Pons (tissue), 1 donor: ENCODE measurements around the gene DGLUCY.
A peak's percentile ranks its signal among the peaks of the same experiment; 100 is the strongest.
"Not testable (repeated sequence)": the region's sequence is repeated elsewhere in the genome, so short reads cannot be mapped to it uniquely, and the experiment has no call there.

ENCODE experiments used
- DNase-seq: peaks from one replicate; pipeline ENCODE4 v3.0.0-alpha.2; 2016; ENCODE audit warnings: low spot score

DGLUCY gene

GRCh38 chr14:91138511-91139359, 24.9 kb downstream of the DGLUCY start:
- no peak for DNase-seq

GRCh38 chr14:91139776-91140175, 25.9 kb downstream of the DGLUCY start:
- DNase-seq, result no peak

- DNase-seq, result peak; percentile 77
These were observed 26.8 kb downstream of the DGLUCY start for GRCh38 chr14:91140672-91141071.

DNA sequence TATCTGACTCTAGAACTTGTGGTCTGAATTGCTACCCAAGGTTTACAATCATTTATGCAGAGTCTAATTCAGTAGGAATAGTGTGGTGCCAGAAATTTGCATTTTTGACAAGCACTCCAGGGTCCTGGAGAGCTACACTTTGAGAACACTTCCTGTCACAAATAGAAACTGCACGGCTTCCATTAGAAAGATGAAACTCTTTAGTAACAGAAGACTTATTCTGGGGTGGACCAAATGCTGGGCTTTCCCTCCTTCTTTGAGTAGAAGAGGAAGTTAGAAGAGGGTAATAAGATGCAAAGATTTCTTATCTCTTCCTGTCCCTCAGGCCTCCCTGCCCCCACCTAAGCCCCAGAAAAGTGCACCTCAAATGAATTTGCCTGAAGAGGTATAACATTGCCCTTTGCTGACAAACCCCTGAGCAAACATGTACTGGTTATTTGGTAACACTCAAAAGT, 28.4 kb downstream of the DGLUCY start:
- no peak for DNase-seq

DNA sequence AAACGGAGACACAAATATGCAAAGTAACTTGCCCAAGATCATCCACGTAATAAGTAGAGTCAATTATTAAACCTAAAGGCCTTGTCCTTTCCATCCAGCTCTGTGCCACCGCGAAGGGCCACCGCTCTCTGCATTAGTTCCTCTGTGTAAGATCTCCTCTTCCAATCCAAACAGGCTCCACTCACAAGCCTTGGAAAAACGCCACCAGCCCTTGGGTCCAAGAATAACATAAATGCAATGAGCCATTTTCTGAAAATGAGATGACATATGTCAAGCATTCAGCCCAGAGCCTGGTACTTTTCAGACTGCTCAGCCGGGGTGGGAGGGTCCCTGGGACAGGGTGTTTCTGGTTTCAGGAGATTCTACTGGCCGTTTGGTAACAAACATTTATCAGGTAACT, 30.0 kb downstream of the DGLUCY start:
- DNase-seq, result no peak

GRCh38 chr14:91144425-91145145, 30.7 kb downstream of the DGLUCY start:
- DNase-seq, result no peak

DNA sequence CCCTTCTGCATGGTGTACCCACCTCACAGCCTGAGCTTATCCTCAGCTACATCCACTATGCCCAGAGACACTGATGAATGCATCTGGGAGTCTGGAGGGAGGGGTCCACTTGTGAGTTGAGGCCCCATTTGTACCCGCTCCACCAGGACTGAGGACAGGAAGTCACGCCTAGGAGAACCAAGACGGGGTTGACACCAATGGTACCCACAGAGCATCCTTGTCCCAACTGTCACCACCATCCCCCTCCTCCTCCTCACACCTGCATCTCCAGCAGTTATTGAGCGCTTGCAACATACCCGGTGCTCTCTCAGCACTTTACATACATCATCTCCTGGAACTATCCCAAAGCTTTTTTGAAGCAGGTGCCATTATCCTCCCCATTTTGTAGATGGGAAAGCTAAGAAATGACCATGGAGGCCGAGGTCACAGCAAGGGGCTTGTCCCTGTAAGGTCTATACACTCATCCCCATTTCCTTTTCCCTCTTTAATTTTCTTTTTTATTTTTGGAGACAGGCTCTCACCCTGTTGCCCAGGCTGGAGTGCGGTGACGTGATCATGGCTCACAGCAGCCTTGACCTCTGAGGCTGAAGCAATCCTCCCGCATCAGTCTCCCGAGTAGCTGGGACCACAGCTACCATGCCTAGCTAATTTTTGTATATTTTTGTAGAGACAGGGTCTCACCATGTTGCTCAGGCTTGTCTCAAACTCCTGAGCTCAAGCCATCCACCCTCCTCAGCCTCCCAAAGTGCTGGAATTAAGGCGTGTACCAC, 31.7 kb downstream of the DGLUCY start:
- no peak for DNase-seq

- no peak for DNase-seq
These were observed 32.8 kb downstream of the DGLUCY start for GRCh38 chr14:91146661-91147060.

- peak; percentile 64 for DNase-seq
These were observed 35.6 kb downstream of the DGLUCY start for GRCh38 chr14:91149462-91149861.

- no peak for DNase-seq
These were observed 38.6 kb downstream of the DGLUCY start for GRCh38 chr14:91152499-91152898.

DNA sequence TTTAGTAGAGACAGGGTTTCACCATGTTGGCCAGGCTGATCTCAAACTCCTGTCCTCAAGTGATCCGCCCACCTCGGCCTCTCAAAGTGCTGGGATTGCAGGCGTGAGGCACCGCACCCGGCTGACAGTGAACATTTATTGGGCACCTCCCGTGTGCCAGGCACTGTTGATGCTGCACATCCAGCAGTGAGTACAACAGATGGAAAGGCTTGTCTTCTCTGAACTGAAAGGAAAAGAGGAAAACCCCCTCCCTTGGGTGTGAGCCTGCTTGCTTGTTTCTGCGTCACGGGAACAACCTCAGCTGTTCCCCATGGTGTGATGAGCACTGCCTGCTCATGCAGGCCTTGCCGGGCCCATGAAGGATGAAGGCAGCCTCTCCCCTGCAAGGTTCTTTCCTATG, 39.5 kb downstream of the DGLUCY start:
- DNase-seq, result no peak

- no peak for DNase-seq
These were observed 41.2 kb downstream of the DGLUCY start for GRCh38 chr14:91154851-91155625.

DNA sequence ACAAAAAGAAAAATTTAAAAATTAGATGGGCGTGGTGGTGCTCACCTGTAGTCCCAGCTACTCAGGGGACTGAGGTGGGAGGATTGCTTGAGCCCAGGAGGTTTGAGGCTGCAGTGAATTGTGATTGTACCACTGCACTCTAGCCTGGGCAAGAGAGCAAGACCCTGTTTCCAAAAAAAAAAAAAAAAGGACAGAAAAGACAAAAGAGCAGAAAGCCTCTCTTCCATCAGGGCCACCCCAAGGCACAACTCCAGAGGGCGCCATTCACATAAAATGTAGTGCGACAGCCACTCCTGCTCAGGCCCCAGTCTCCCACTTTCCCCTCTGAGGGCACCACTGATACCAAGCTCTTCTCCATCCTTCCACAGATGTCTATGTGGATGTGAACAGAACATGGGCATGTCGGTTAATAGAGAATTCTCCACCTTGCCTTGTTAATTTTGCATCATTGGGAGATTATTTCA, 41.8 kb downstream of the DGLUCY start:
- DNase-seq, result no peak

- not testable (repeated sequence) for DNase-seq
These were observed 42.3 kb downstream of the DGLUCY start for GRCh38 chr14:91156142-91156666.

GRCh38 chr14:91156877-91157276, 43.0 kb downstream of the DGLUCY start:
- not testable (repeated sequence) for DNase-seq

- no peak for DNase-seq
These were observed 44.4 kb downstream of the DGLUCY start for GRCh38 chr14:91158091-91158790.

- no peak for DNase-seq
These were observed 45.3 kb downstream of the DGLUCY start for GRCh38 chr14:91159182-91159581.

- no peak for DNase-seq
These were observed 46.0 kb downstream of the DGLUCY start for GRCh38 chr14:91159906-91160305.

GRCh38 chr14:91163316-91163715, 49.4 kb downstream of the DGLUCY start:
- no peak for DNase-seq

DNA sequence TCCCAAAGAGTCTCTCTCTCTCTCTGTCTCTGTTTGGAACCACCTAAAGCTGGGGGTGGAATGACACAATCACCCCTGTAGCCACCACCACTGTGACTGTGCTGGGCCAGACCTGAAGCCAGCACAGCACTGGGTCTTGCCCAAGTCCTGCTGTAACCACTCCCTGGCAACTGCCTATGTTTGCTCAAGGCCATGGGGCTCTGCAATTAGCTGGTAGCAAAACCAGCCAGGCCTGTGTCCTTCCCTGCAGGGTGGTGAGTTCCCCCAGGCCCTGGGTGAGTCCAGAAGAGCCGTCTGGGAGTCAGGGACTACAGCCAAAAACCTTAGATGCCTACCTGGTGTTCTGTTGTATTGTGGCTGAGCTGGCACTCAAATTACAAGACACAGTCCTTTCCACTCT, 50.8 kb downstream of the DGLUCY start:
- no peak for DNase-seq

DNA sequence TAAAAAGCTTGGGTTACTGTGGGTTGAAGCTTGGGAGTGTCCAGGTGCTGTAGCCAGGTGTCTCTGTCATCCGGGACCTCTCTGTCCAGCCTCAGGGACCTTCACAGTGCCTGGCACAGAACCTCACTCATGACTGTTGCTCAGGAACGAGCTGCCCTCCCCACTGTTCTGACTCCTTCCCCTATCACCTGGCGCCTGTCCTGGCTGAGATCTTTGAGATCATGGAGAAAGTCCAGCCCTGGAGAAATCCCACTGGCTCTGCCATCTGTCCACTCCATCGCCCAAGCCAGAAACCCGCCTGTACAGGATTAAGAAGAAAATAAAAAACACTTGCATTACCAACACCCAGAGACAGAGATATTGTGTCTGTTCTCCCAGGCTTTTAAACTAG, 53.5 kb downstream of the DGLUCY start:
- DNase-seq, result no peak
